HG02763 (cell line): ENCODE measurements around the gene THOP1.

Experiments
- ATAC-seq: cut with Tn5 transposase; IDR thresholded peaks from one replicate; pipeline ENCODE4 v1.9.1; 2021; ENCODE audit warnings: mild to moderate bottlenecking, moderate library complexity; ENCODE audit not compliant: unreplicated experiment

Gene THOP1

GRCh38 chr19:2761876-2762782, 23.2 kb upstream of the THOP1 start:
- no peak for ATAC-seq

- no peak for ATAC-seq
Observed at GRCh38 chr19:2762783-2763496, 22.4 kb upstream of the THOP1 start.

- ATAC-seq: no peak
Observed at GRCh38 chr19:2763687-2764086, 21.6 kb upstream of the THOP1 start.

- ATAC-seq: no peak
Observed at GRCh38 chr19:2764945-2765344, 20.4 kb upstream of the THOP1 start.

- ATAC-seq: no peak
Observed at GRCh38 chr19:2765376-2765775, 19.9 kb upstream of the THOP1 start.

GRCh38 chr19:2766594-2767372, 18.5 kb upstream of the THOP1 start:
- ATAC-seq: no peak

GRCh38 chr19:2767688-2768087, 17.6 kb upstream of the THOP1 start:
- ATAC-seq: no peak

- no peak for ATAC-seq
Observed at GRCh38 chr19:2768365-2769132, 16.8 kb upstream of the THOP1 start.

GRCh38 chr19:2769218-2769617, 16.1 kb upstream of the THOP1 start:
- no peak for ATAC-seq

- ATAC-seq: no peak
Observed at GRCh38 chr19:2770055-2771013, 15.0 kb upstream of the THOP1 start.

GRCh38 chr19:2771786-2772674, 13.3 kb upstream of the THOP1 start:
- no peak for ATAC-seq

- ATAC-seq: no peak
Observed at GRCh38 chr19:2774083-2774679, 11.1 kb upstream of the THOP1 start.

- no peak for ATAC-seq
Observed at GRCh38 chr19:2774953-2775555, 10.2 kb upstream of the THOP1 start.

- no peak for ATAC-seq
Observed at GRCh38 chr19:2775556-2776430, 9.5 kb upstream of the THOP1 start.

GRCh38 chr19:2777952-2778683, 7.2 kb upstream of the THOP1 start:
- no peak for ATAC-seq

- ATAC-seq: no peak
Observed at GRCh38 chr19:2779121-2779740, 6.1 kb upstream of the THOP1 start.
